NCI-H2107 (cell line): Measurements from ENCODE around the gene TRIO.
"Not testable (repeated sequence)": the region's sequence is repeated elsewhere in the genome, so short reads cannot be mapped to it uniquely, and the experiment has no call there.

Experiments
- DNase-seq: peaks from one replicate; lab custom pipeline; 2025; lab: John Stamatoyannopoulos, UW

The TRIO gene

GRCh38 chr5:14142827-14143545 is at the start of gene TRIO:
Gene TRIO, plus strand, starts transcription at chr5:14143342. Its CDS starts 384 bp downstream, at chr5:14143726.
- DNase-seq: peak; percentile 91

- DNase-seq: not testable (repeated sequence)
These were observed 45.8 kb upstream of the TRIO start for GRCh38 chr5:14097380-14097779.

GRCh38 chr5:14097998-14098471 is 45.1 kb upstream of the TRIO start:
- DNase-seq: no peak

GRCh38 chr5:14100281-14100680 is 42.9 kb upstream of the TRIO start:
- no peak for DNase-seq

GRCh38 chr5:14101922-14102321 is 41.2 kb upstream of the TRIO start:
- DNase-seq: no peak

GRCh38 chr5:14102666-14103065 is 40.5 kb upstream of the TRIO start:
- no peak for DNase-seq

GRCh38 chr5:14105718-14106410 is 37.3 kb upstream of the TRIO start:
- no peak for DNase-seq

- DNase-seq: no peak
These were observed 35.6 kb upstream of the TRIO start for GRCh38 chr5:14107536-14107935.

GRCh38 chr5:14108170-14108996 is 34.8 kb upstream of the TRIO start:
- DNase-seq: peak; percentile 9

- no peak for DNase-seq
These were observed 33.9 kb upstream of the TRIO start for GRCh38 chr5:14109041-14109747.

GRCh38 chr5:14109771-14110170 is 33.4 kb upstream of the TRIO start:
- no peak for DNase-seq

GRCh38 chr5:14110196-14110595 is 32.9 kb upstream of the TRIO start:
- no peak for DNase-seq

GRCh38 chr5:14110680-14111079 is 32.5 kb upstream of the TRIO start:
- DNase-seq: no peak

GRCh38 chr5:14112998-14113652 is 30.0 kb upstream of the TRIO start:
- DNase-seq: no peak

GRCh38 chr5:14114615-14115251 is 28.4 kb upstream of the TRIO start:
- DNase-seq: no peak

GRCh38 chr5:14115323-14115895 is 27.7 kb upstream of the TRIO start:
- DNase-seq: no peak

- DNase-seq: no peak
These were observed 24.4 kb upstream of the TRIO start for GRCh38 chr5:14118551-14119320.

GRCh38 chr5:14120176-14120575 is 23.0 kb upstream of the TRIO start:
- DNase-seq: no peak

GRCh38 chr5:14121552-14121951 is 21.6 kb upstream of the TRIO start:
- no peak for DNase-seq

- DNase-seq: no peak
These were observed 21.1 kb upstream of the TRIO start for GRCh38 chr5:14122089-14122488.
